ENCODE data around the gene NBEA.

DNA sequence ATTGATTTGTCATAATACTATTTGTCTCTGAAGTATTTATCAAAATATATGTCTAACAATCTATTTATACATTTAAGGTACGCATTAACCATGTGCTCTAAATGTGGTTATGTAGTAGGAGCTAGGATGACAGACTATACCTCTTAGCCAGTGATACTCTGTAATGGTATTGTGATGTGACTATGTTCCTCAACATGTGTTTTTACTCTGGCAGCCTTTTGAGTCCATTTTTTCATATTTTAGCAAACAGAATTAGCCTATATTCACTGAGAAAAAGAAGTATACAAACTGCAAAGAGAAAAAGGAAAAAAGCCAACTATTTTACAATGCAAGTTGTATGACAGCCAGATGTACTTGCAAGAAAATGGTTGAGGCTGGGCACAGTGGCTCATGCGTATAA is 507.8 kb downstream of the NBEA start:
- TF ChIP-seq POLR2A (IDR thresholded peaks at IDR 0.05) (no peak), POLR2AphosphoS5 (IDR thresholded peaks at IDR 0.05) (no peak)
- TF ChIP-seq, protein P1, sequence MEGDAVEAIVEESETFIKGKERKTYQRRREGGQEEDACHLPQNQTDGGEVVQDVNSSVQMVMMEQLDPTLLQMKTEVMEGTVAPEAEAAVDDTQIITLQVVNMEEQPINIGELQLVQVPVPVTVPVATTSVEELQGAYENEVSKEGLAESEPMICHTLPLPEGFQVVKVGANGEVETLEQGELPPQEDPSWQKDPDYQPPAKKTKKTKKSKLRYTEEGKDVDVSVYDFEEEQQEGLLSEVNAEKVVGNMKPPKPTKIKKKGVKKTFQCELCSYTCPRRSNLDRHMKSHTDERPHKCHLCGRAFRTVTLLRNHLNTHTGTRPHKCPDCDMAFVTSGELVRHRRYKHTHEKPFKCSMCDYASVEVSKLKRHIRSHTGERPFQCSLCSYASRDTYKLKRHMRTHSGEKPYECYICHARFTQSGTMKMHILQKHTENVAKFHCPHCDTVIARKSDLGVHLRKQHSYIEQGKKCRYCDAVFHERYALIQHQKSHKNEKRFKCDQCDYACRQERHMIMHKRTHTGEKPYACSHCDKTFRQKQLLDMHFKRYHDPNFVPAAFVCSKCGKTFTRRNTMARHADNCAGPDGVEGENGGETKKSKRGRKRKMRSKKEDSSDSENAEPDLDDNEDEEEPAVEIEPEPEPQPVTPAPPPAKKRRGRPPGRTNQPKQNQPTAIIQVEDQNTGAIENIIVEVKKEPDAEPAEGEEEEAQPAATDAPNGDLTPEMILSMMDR (IDR thresholded peaks at IDR 0.05), result no peak

Data from sigmoid colon (tissue), 4 donors.